H1 (cell line): Measurements from ENCODE around the gene CASP3. TPM values are rescaled to one million over a fixed set of nuclear protein-coding genes. Genes with fewer than 3 reads are reported as not detected.
A peak's percentile ranks its signal among the peaks of the same experiment; 100 is the strongest.
"Not testable (repeated sequence)": the region's sequence is repeated elsewhere in the genome, so short reads cannot be mapped to it uniquely, and the experiment has no call there.

Experiments
- CTCF ChIA-PET: fragments of 300-600 bp; sonication (Branson Sonifier 250); formaldehyde crosslinking; loops from one replicate; lab custom pipeline; 2021; ENCODE audit not compliant: partially characterized antibody; lab: Charles Lee
- POLR2A ChIA-PET: fragments of 300-600 bp; sonication (Branson Sonifier 250); formaldehyde crosslinking; loops from one replicate; lab custom pipeline; 2021; ENCODE audit warnings: inconsistent platforms; ENCODE audit not compliant: partially characterized antibody; lab: Charles Lee
- DNase-seq, 2 experiments: peaks; one replicate each; pipeline versions ENCODE4 v3.0.0 to v3.0.0-alpha.2; 2010 to 2022; ENCODE audit warnings: low spot score in 2 of 2, low read depth in 1 of 2, mixed read lengths in 1 of 2
- FAIRE-seq: peaks from 2 replicates; lab custom pipeline; 2011; peaks lifted over from hg19 to GRCh38; lab: Jason Lieb, UNC
- H2AFZ ChIP-seq: 2 replicates; pipeline ENCODE4 v1.8.1; 2012; ENCODE audit warnings: low read length, inconsistent platforms
- H2AK5ac ChIP-seq: 2 replicates; pipeline ENCODE4 v1.6.1; 2013; ENCODE audit warnings: low read depth, low read length
- H2BK120ac ChIP-seq: replicated peaks from 2 replicates; pipeline ENCODE3; 2013; ENCODE audit warnings: low read depth, low read length, inconsistent platforms
- H2BK12ac ChIP-seq: 2 replicates; pipeline ENCODE4 v1.6.1; 2013; ENCODE audit warnings: low read depth, low read length
- H2BK15ac ChIP-seq: 2 replicates; pipeline ENCODE4 v1.6.1; 2013; ENCODE audit warnings: low read length
- H2BK20ac ChIP-seq: 2 replicates; pipeline ENCODE4 v1.6.1; 2013; ENCODE audit warnings: low read length
- H2BK5ac ChIP-seq: 2 replicates; pipeline ENCODE4 v1.6.1; 2013; ENCODE audit warnings: low read depth, low read length
- H3K14ac ChIP-seq: 2 replicates; pipeline ENCODE4 v1.6.1; 2013; ENCODE audit warnings: inconsistent platforms; ENCODE audit not compliant: insufficient read length
- H3K18ac ChIP-seq: 2 replicates; pipeline ENCODE4 v1.6.1; 2013; ENCODE audit warnings: low read length; ENCODE audit errors: extremely low read depth
- H3K23ac ChIP-seq: 2 replicates; pipeline ENCODE4 v1.6.1; 2013; ENCODE audit warnings: inconsistent platforms; ENCODE audit not compliant: insufficient read length
- H3K23me2 ChIP-seq: 2 replicates; pipeline ENCODE4 v1.6.1; 2013; ENCODE audit warnings: low read depth, low read length
- H3K27ac ChIP-seq: 2 replicates; pipeline ENCODE4 v1.6.1; 2011; ENCODE audit warnings: low read depth, low read length, inconsistent platforms
- H3K27me3 ChIP-seq, 4 experiments: replicated peaks in 1 of 4; 1 replicate in 1 of 4; 2 replicates in 3 of 4; pipeline versions ENCODE4 v1.6.1 to v1.8.1; 2011 to 2013; ENCODE audit warnings: low read length in 3 of 4, mild to moderate bottlenecking in 3 of 4, inconsistent platforms in 2 of 4, mixed read lengths in 2 of 4, moderate library complexity in 1 of 4; ENCODE audit not compliant: control insufficient read depth in 3 of 4, insufficient read depth in 3 of 4; ENCODE audit errors: extremely low read depth in 1 of 4
- H3K36me3 ChIP-seq, 4 experiments: 2 replicates each; pipeline versions ENCODE4 v1.6.1 to v1.8.1; 2011 to 2013; ENCODE audit warnings: mild to moderate bottlenecking in 4 of 4, low read length in 3 of 4, moderate library complexity in 2 of 4, control low read depth in 1 of 4, inconsistent platforms in 1 of 4; ENCODE audit not compliant: insufficient read depth in 4 of 4, control insufficient read depth in 2 of 4
- H3K4ac ChIP-seq: replicated peaks from 2 replicates; pipeline ENCODE3; 2013; ENCODE audit warnings: low read length, low read depth, mixed read lengths, inconsistent platforms; ENCODE audit not compliant: insufficient read length
- H3K4me1 ChIP-seq, 4 experiments: replicated peaks in 1 of 4; 1 replicate in 1 of 4; 2 replicates in 3 of 4; pipeline versions ENCODE4 v1.6.1 to v1.8.1; 2011 to 2013; ENCODE audit warnings: low read length in 3 of 4, inconsistent platforms in 2 of 4, mixed read lengths in 1 of 4; ENCODE audit not compliant: insufficient read depth in 4 of 4, control insufficient read depth in 3 of 4
- H3K4me2 ChIP-seq, 2 experiments: 2 replicates each; pipeline versions ENCODE4 v1.6.1 to v1.8.1; 2011 to 2013; ENCODE audit warnings: low read depth in 2 of 2, low read length in 2 of 2, control low read depth in 1 of 2, inconsistent platforms in 1 of 2, mild to moderate bottlenecking in 1 of 2; ENCODE audit not compliant: insufficient read depth in 1 of 2
- H3K4me3 ChIP-seq, 4 experiments: fragments of 200-600, 300-600 bp in 1 of 4; sonication (generic), shearing (Covaris generic), sonication (Bioruptor Twin) in 1 of 4; 2 replicates each; pipeline versions ENCODE4 v1.5.1 to v1.8.1; 2011 to 2016; ENCODE audit warnings: low read length in 4 of 4, low read depth in 3 of 4, control low read depth in 2 of 4, inconsistent platforms in 2 of 4, mild to moderate bottlenecking in 2 of 4, mixed read lengths in 1 of 4, moderate library complexity in 1 of 4; ENCODE audit not compliant: insufficient read depth in 2 of 4; ENCODE audit errors: extremely low read depth in 1 of 4
- H3K56ac ChIP-seq: replicated peaks from 2 replicates; pipeline ENCODE3; 2013; ENCODE audit warnings: low read depth, mild to moderate bottlenecking, mixed read lengths, low read length, inconsistent platforms; ENCODE audit not compliant: insufficient read length
- H3K79me1 ChIP-seq: 2 replicates; pipeline ENCODE4 v1.6.1; 2013; ENCODE audit warnings: low read depth, low read length, control low read depth
- H3K79me2 ChIP-seq, 2 experiments: 2 replicates each; pipeline versions ENCODE4 v1.6.1 to v1.8.1; 2012 to 2013; ENCODE audit warnings: low read length in 2 of 2, mild to moderate bottlenecking in 2 of 2, inconsistent platforms in 1 of 2; ENCODE audit not compliant: insufficient read depth in 2 of 2, control insufficient read depth in 1 of 2
- H3K9ac ChIP-seq, 4 experiments: replicated peaks in 1 of 4; 1 replicate in 1 of 4; 2 replicates in 3 of 4; pipeline versions ENCODE4 v1.6.1 to v1.8.1; 2011 to 2013; ENCODE audit warnings: low read depth in 3 of 4, low read length in 3 of 4, control low read depth in 2 of 4, mild to moderate bottlenecking in 2 of 4, moderate library complexity in 2 of 4, inconsistent platforms in 1 of 4; ENCODE audit errors: extremely low read depth in 1 of 4
- H3K9me3 ChIP-seq, 2 experiments: 2 replicates each; pipeline versions ENCODE4 v1.6.1 to v1.8.1; 2012 to 2013; ENCODE audit warnings: mild to moderate bottlenecking in 2 of 2, moderate library complexity in 2 of 2, control low read depth in 1 of 2, inconsistent platforms in 1 of 2, low read depth in 1 of 2, low read length in 1 of 2, mixed read lengths in 1 of 2; ENCODE audit not compliant: insufficient read depth in 2 of 2
- H4K20me1 ChIP-seq, 2 experiments: replicated peaks in 1 of 2; 2 replicates each; pipeline versions ENCODE3 to v1.8.1; 2011 to 2013; ENCODE audit warnings: inconsistent platforms in 2 of 2, low read length in 2 of 2, mild to moderate bottlenecking in 1 of 2; ENCODE audit not compliant: insufficient read depth in 2 of 2, control insufficient read depth in 1 of 2
- H4K5ac ChIP-seq: 2 replicates; pipeline ENCODE4 v1.6.1; 2013; ENCODE audit warnings: low read length, low read depth, mixed read lengths, inconsistent platforms; ENCODE audit not compliant: insufficient read length
- H4K8ac ChIP-seq: 2 replicates; pipeline ENCODE4 v1.8.0; 2013; ENCODE audit warnings: mild to moderate bottlenecking, moderate library complexity, low read length, inconsistent platforms; ENCODE audit not compliant: insufficient read depth; ENCODE audit errors: extremely low read depth
- H4K91ac ChIP-seq: replicated peaks from 2 replicates; pipeline ENCODE3; 2013; ENCODE audit warnings: low read length, mixed read lengths, inconsistent platforms; ENCODE audit not compliant: insufficient read length
- HDAC2 ChIP-seq, 2 experiments: fragments of 300-600 bp in 1 of 2; sonication (generic) in 1 of 2; IDR thresholded peaks; 2 replicates each; pipeline ENCODE4 v1.6.1; 2011 to 2012; ENCODE audit warnings: low read depth in 2 of 2, low read length in 2 of 2, mild to moderate bottlenecking in 2 of 2, moderate library complexity in 2 of 2, borderline replicate concordance in 1 of 2, inconsistent platforms in 1 of 2
- KDM1A ChIP-seq: fragments of 200-600, 300-600 bp; sonication (generic); IDR thresholded peaks from 2 replicates; pipeline ENCODE4 v1.7.1; 2016; ENCODE audit warnings: mild to moderate bottlenecking, low read length, borderline replicate concordance
- WGBS, 2 experiments: shearing (Covaris generic) in 1 of 2; methylation state at CpG; one replicate each; pipeline versions ENCODE4 v1.1.6 to v1.1.7; 2013 to 2015; ENCODE audit warnings: low lambda C conversion rate in 2 of 2, mixed read lengths in 2 of 2, inconsistent platforms in 1 of 2, low coverage in 1 of 2, missing lambda C conversion rate in 1 of 2; ENCODE audit not compliant: insufficient replicate concordance in 2 of 2, insufficient coverage in 1 of 2, insufficient read length in 1 of 2; ENCODE audit errors: extremely low coverage in 1 of 2, missing lambda C conversion rate in 1 of 2; 5-methylcytosine and 5-hydroxymethylcytosine counted together
- polyA plus RNA-seq, 7 experiments: library from polyadenylated mRNA; depleted of rRNA in 3 of 7; stranded (reverse) in 5 of 7; unstranded in 2 of 7; fragments of >200 nt in 5 of 7; fragments of 200-250 nt in 2 of 7; gene quantifications; 1 replicate in 5 of 7; 2 replicates in 1 of 7; 4 replicates in 1 of 7; pipeline versions ENCODE4 v1.2.1 to v1.2.3, GENCODE V29; 2011 to 2013; ENCODE audit warnings: missing spikeins in 2 of 7, mixed read lengths in 2 of 7
- total RNA-seq: library from RNA; stranded (reverse); fragmentation: NEBNext Ultra II Directional; extraction: Animal tissue kit (Norgen Biotek cat#: 25700); gene quantifications from 2 replicates; pipeline ENCODE4 v1.2.1, GENCODE V29; 2021

The CASP3 gene
- total and polyA plus RNA-seq, 2 of the 8 experiments (the other 6 are each of a cell fraction or from before 2014, with no cell fraction given), result 27.8 to 82.5 TPM

DNA sequence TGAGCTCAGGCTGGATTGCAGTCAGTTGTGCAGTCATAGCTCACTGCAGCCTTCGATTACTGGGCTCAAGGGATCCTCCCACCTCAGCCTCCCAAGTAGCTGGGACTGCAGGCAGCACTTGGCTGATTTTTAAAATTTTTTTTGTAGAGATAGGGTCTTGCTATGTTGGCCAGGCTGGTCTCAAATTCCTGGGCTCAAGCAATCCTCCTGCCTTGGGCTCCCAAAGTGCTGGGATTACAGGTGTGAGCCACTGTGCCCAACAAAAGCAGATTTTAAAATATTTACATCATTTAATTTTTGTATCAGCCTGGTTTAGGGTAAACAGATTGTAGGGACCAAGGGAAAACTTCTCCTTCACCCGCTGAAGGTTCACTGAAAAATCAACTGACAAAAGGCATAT lies 33.1 kb downstream of the CASP3 start:
- not testable (repeated sequence) for H2AFZ ChIP-seq, FAIRE-seq, H3K27ac ChIP-seq, H4K5ac ChIP-seq, H2BK15ac ChIP-seq, H3K14ac ChIP-seq, H2BK12ac ChIP-seq, H3K4ac ChIP-seq, H4K8ac ChIP-seq, H3K9ac ChIP-seq, H3K79me2 ChIP-seq, H3K23me2 ChIP-seq, H3K23ac ChIP-seq, DNase-seq, H4K20me1 ChIP-seq, H3K56ac ChIP-seq, H3K36me3 ChIP-seq, H3K79me1 ChIP-seq, H2BK120ac ChIP-seq, H3K27me3 ChIP-seq, H3K18ac ChIP-seq
- 0 out of 2 replicates have a peak overlapping the region, but pooled peaks have one; percentile 95 for H2BK5ac ChIP-seq
- peak overlapping the region in 1 of 4 experiments; percentile 40; a peak in 1 of 8 replicates for H3K4me3 ChIP-seq
- H4K91ac ChIP-seq, result peak overlapping the region; percentile 81
- WGBS, 2 experiments, result 80% methylated on average over 2 of the region's 2 CpGs; no CpG with 5 or more reads in 1 of the 2 experiments
- ChIA-PET POLR2A (interaction anchor here (1.5 to 3.0 kb wide), 3 partner anchors 10 to 117 kb away, joined by 5 to 14 read pairs (median 7); partner anchors contain the start of gene CENPU), CTCF (interaction anchor here (0.6 kb wide), 1 partner anchor 360 kb away, joined by 3 read pairs; no protein-coding TSS in a partner anchor)
- 0 out of 2 replicates have a peak overlapping the region, but pooled peaks have one; percentile 72 for H2BK20ac ChIP-seq
- H2AK5ac ChIP-seq, result 0 out of 2 replicates have a peak overlapping the region, but pooled peaks have one; percentile 53
- peaks cover 3 to 14% (median 7%) of the 10 kb centered on the region in 4 experiments for H3K4me1 ChIP-seq
- H3K9me3 ChIP-seq, result peaks cover 13 to 21% of the 10 kb centered on the region in 2 experiments
- TF ChIP-seq HDAC2 (IDR thresholded peaks at IDR 0.05; ENCODE audit: borderline replicate concordance in 1 of 2, low read depth in 2 of 2, low read length in 2 of 2) (peak in 1 of 2 experiments; percentile 51; a peak in 1 of 4 replicates), KDM1A (peak; percentile 89)
- H3K4me2 ChIP-seq, result peak overlapping the region; percentile 29 to 70; a peak in 2 of 4 replicates
